HPDE6-E6E7 (cell line): ENCODE measurements around the gene EPB41L4B.

Experiments
- DNase-seq: peaks from one replicate; pipeline ENCODE4 v3.0.0; 2011; ENCODE audit warnings: missing footprints; ENCODE audit errors: extremely low spot score

Gene EPB41L4B

GRCh38 chr9:109320331-109320741, 523 bp downstream of the EPB41L4B start:
- no peak for DNase-seq

- DNase-seq = no peak
Measured at GRCh38 chr9:109319626-109320241, 1.1 kb downstream of the EPB41L4B start.

GRCh38 chr9:109319017-109319625, 1.7 kb downstream of the EPB41L4B start:
- no peak for DNase-seq

- DNase-seq = peak; percentile 50
Measured at GRCh38 chr9:109317979-109318741, 2.7 kb downstream of the EPB41L4B start.

GRCh38 chr9:109317311-109317978, 3.4 kb downstream of the EPB41L4B start:
- no peak for DNase-seq

- DNase-seq = peak; percentile 93
Measured at GRCh38 chr9:109316207-109316640, 4.6 kb downstream of the EPB41L4B start.

- no peak for DNase-seq
Measured at GRCh38 chr9:109315480-109316206, 5.2 kb downstream of the EPB41L4B start.

- DNase-seq = no peak
Measured at GRCh38 chr9:109314011-109314531, 6.8 kb downstream of the EPB41L4B start.

GRCh38 chr9:109313351-109313750, 7.5 kb downstream of the EPB41L4B start:
- DNase-seq = no peak

- no peak for DNase-seq
Measured at GRCh38 chr9:109312783-109313182, 8.1 kb downstream of the EPB41L4B start.

GRCh38 chr9:109311731-109312130, 9.1 kb downstream of the EPB41L4B start:
- no peak for DNase-seq

GRCh38 chr9:109311286-109311685, 9.6 kb downstream of the EPB41L4B start:
- no peak for DNase-seq

GRCh38 chr9:109310486-109310901, 10.4 kb downstream of the EPB41L4B start:
- no peak for DNase-seq

GRCh38 chr9:109309282-109309681, 11.6 kb downstream of the EPB41L4B start:
- DNase-seq = no peak

- no peak for DNase-seq
Measured at GRCh38 chr9:109307380-109308240, 13.2 kb downstream of the EPB41L4B start.

- DNase-seq = no peak
Measured at GRCh38 chr9:109305801-109306200, 15.1 kb downstream of the EPB41L4B start.

- DNase-seq = no peak
Measured at GRCh38 chr9:109304347-109304746, 16.5 kb downstream of the EPB41L4B start.

GRCh38 chr9:109303900-109304299, 17.0 kb downstream of the EPB41L4B start:
- DNase-seq = no peak

GRCh38 chr9:109302606-109303005, 18.3 kb downstream of the EPB41L4B start:
- no peak for DNase-seq

- no peak for DNase-seq
Measured at GRCh38 chr9:109301012-109301411, 19.8 kb downstream of the EPB41L4B start.
